ENCODE data around the gene PIAS1. TPM values are rescaled to one million over a fixed set of nuclear protein-coding genes. Genes with fewer than 3 reads are reported as not detected.

The PIAS1 gene
- total and polyA plus RNA-seq, 9 of the 15 experiments (the other 6 are each of a cell fraction or from before 2014, with no cell fraction given): 18.0 to 59.1 (median 28.5) TPM

- TF ChIP-seq ARID2 (IDR thresholded peaks at IDR 0.05) (no peak), MAFF (IDR thresholded peaks at IDR 0.05; ENCODE audit: low read length) (no peak), ZNF24 (IDR thresholded peaks at IDR 0.05) (no peak)
- TF ChIP-seq, protein P1, sequence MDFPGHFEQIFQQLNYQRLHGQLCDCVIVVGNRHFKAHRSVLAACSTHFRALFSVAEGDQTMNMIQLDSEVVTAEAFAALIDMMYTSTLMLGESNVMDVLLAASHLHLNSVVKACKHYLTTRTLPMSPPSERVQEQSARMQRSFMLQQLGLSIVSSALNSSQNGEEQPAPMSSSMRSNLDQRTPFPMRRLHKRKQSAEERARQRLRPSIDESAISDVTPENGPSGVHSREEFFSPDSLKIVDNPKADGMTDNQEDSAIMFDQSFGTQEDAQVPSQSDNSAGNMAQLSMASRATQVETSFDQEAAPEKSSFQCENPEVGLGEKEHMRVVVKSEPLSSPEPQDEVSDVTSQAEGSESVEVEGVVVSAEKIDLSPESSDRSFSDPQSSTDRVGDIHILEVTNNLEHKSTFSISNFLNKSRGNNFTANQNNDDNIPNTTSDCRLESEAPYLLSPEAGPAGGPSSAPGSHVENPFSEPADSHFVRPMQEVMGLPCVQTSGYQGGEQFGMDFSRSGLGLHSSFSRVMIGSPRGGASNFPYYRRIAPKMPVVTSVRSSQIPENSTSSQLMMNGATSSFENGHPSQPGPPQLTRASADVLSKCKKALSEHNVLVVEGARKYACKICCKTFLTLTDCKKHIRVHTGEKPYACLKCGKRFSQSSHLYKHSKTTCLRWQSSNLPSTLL (IDR thresholded peaks at IDR 0.05): no peak
- TF ChIP-seq, protein P2, sequence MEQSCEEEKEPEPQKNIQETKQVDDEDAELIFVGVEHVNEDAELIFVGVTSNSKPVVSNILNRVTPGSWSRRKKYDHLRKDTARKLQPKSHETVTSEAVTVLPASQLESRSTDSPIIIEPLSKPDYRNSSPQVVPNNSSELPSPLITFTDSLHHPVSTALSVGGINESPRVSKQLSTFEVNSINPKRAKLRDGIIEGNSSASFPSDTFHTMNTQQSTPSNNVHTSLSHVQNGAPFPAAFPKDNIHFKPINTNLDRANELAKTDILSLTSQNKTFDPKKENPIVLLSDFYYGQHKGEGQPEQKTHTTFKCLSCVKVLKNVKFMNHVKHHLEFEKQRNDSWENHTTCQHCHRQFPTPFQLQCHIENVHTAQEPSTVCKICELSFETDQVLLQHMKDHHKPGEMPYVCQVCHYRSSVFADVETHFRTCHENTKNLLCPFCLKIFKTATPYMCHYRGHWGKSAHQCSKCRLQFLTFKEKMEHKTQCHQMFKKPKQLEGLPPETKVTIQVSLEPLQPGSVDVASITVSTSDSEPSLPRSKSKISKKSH (CRISPR knock-in tag; IDR thresholded peaks at IDR 0.05): no peak
- TF ChIP-seq, protein P3, sequence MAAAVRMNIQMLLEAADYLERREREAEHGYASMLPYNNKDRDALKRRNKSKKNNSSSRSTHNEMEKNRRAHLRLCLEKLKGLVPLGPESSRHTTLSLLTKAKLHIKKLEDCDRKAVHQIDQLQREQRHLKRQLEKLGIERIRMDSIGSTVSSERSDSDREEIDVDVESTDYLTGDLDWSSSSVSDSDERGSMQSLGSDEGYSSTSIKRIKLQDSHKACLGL (CRISPR knock-in tag; IDR thresholded peaks at IDR 0.05; ENCODE audit: borderline replicate concordance, poor library complexity, severe bottlenecking): no peak
Measured at GRCh38 chr15:68010361-68011153, 43.6 kb upstream of the PIAS1 start (continued).

Data from K562 (cell line).